GM18499 (cell line): ENCODE results near the gene DENND1C.

Source experiments
- ATAC-seq: cut with Tn5 transposase; IDR thresholded peaks from one replicate; pipeline ENCODE4 v1.9.1; 2021; ENCODE audit warnings: moderate number of reproducible peaks; ENCODE audit not compliant: insufficient read depth, unreplicated experiment

DENND1C gene

DNA sequence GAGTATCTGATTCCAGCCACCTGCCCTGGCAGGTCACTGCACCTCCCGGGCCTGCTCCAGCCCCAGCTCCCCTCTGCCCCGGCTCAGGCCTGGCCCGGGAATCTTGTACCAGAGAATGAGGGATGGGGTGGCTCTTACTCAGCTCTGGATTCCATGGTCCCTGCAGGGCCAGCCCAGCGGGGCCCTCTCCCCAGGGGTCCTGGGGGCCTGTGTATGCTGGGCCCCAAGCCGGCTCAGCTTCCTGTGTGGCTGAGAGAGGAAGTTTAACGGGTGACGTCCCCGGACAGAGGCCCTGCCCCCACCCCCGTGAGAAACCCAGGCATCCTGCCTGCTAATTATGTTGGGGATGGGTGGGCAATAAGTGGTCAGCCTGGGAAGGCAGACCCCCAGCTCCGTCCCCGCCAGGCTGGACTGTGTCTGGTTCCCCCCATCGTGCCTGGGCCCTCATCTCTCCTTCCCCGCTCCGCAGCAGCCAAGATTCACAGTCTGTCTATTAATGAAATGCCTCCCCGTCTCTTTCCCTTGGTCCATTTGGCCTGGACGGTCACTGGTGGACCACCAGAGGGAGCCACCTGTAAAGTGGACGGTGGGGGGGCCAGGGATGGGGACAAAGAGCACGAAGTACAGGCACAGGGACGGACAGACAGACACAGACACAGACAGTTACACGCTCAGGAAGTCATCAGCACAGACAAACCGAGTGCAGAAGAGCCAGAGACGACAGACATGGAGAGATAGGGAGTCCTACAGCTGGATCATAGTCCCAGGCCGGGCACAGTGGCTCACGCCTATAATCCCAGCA lies at the start of gene DENND1C:
Gene DENND1C (minus strand): TSS at position 247 of the 802 bp plus-strand sequence. CDS start 92 bp downstream, at position 155.
- ATAC-seq: no peak

DNA sequence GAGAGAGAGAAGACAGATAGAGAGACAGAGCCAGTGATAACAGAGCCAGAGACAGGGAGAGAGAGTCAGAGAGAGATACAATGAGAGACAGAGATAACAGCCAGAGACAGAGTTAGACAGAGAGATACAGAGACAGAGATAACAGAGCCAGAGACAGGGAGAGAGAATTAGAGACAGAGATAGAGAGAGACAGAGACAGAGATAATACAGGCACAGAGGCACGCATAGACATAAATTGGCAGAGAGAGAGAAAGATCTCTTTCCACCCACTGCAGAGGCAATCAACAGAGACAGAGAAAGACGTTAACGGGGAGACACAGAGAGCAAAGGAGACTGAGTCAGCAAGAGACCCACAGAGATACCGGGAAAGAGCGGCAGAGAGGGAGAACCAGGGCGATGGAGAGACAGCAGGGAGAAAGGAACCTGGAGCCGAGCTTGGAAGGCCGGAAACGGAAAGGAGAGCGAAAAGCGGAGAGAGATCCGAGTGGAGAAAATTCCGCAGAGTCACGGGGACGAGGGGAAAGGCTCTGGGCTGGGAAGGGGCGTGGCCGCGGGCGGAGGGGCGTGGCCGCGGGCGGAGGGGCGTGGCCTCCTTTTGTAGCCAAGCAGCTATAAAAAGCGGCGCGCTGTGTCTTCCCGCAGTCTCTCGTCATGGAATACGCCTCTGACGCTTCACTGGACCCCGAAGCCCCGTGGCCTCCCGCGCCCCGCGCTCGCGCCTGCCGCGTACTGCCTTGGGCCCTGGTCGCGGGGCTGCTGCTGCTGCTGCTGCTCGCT lies 49.0 kb upstream of the DENND1C start, which contains the start of gene TNFSF9:
Gene TNFSF9 (plus strand): TSS at position 641 of the 777 bp plus-strand sequence. CDS start 11 bp downstream, at position 652.
- ATAC-seq: no peak

GRCh38 chr19:6529937-6530385 lies 48.4 kb upstream of the DENND1C start:
- ATAC-seq: no peak

GRCh38 chr19:6529351-6529750 lies 47.8 kb upstream of the DENND1C start:
- no peak for ATAC-seq

DNA sequence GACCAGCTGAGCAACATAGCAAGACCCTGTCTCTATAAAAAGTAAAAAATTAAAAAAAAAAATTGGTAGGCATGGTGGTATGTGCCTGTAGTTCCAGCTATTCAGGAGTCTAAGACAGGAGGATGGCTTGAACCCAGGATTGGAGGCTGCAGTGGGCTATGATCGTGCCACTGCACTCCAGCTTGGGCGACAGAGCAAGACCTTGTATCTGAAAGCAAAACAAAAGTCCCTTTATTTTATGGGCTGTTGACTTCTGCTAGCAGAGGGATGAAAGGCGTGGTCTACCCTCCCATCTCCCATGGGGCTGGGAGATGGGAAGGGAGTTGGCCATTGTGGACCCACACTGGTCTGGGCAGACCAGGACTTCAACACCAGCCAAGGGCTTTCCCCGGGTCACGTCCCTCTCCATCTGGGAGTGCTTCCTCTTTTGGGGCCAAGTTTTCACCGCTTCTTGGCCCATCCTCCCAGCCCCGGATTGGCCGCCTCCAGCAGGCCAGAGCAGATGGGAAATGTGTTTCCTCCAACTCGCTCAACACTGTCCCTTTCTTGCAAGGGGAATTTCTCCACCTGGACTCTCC lies 47.0 kb upstream of the DENND1C start:
- no peak for ATAC-seq

GRCh38 chr19:6527893-6528543 lies 46.4 kb upstream of the DENND1C start:
- peak; percentile 38 for ATAC-seq

- no peak for ATAC-seq
Observed at GRCh38 chr19:6524311-6524710, 42.7 kb upstream of the DENND1C start.

DNA sequence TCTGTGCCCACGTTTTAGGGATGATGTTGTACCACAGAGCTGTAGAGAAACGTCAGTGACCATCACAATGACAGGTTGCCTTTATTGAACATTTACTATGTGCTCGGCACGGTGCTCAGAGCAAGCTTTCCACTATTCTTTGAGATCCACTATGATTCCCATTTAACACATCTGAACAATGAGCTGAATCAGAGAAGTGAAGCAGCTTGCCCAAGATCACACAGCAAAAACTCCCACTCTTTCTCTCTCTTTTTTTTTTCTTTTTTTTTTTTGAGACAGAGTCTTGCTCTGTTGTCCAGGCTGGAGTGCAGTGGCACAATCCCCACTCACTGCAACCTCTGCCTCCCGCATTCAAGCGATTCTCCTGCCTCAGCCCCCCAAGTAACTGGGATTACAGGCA lies 41.1 kb upstream of the DENND1C start:
- no peak for ATAC-seq

DNA sequence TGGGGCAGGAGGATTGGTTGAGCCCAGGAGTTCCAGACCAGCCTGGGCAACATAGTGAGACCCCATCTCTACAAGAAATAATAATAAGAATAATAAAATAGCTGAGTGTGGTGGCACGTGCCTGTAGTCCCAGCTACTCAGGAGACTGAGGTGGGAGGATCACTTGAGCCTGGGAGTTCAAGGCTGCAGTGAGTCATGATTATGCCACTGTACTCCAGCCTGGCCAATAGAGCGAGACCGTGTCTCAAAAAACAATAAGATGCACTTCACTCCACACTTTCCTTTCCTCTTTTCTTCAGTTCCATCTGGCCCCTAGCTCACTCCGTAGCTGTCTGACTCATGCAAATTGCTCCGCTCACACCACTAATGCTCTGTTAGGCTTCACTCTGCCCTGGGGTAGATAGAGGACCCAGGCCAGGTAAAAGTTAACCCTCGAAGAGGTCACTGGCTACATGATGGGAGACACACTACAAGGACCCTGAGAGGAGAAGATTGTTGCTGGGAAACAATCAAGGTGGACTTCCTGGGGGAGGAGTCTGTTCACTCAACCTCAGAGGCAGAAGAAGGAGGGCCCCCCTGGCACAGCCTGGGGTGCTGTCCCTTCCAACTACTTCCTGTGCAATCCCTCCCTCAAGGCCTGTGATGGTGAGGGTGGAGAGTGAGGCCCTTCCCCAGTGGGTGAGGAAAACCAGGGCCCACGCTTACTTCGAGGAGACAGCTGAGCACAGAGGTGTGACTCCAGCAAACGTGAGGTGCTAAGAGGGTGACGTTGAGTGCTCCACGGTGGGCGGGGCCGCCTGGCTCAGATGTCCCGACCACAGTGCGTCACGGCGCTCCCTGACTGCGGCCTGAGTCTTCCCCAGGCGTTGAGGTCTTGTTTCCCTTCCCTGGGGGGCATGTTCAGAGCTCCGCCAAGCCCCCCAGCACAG lies 40.4 kb upstream of the DENND1C start:
- ATAC-seq: peak; percentile 38

DNA sequence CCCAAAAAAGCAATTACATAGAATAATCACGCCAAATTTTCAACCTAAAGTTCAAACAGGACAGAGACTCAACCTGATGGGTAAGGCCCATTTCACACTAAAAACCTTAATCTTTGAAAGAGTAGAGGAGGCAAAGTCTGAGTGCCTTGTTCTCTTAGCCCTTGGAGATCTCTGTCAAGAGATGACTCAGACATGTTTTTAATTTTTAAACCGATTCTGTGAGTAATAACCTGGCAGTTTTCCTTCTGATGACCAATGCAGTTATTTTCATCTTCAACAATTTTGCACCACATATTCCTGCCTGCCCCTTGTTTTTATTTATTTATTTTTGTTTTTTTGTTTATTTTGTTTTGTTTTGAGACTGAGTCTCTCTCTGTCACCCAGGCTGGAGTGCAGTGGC lies 37.7 kb upstream of the DENND1C start:
- no peak for ATAC-seq

DNA sequence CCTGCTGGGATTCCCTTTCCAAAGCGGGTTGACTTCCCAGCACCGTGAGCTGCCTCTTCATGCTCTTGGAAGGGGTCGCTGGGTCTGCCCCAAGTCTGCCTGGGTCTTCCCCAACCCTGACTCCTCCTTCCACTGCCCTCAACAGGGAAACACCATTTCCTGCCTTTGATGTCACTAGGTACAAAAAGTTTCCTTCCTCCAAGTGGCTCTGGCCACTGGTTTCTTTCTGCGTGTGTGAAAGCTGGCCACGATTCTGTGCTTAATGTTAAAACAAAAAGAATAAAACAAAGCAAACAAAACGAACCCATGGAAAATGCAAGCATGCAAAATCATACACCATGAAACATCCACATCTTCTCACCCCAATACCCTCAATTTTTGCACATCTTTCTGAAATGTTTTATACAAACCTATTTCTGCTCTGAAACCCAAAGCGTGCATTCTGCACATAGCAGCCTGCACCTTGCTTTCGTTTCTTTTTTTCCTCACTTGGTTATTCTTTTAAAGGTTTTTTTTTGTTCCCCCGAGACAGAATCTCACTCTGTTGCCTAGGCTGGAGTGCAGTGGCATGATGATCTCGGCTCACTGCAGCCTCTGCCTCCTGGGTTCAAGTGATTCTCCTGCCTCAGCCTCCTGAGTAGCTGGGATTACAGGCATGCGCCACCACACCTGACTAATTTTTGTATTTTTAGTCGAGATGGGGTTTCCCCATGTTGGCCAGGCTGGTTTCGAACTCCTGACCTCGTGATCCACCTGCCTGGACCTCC lies 36.7 kb upstream of the DENND1C start:
- ATAC-seq: no peak

DNA sequence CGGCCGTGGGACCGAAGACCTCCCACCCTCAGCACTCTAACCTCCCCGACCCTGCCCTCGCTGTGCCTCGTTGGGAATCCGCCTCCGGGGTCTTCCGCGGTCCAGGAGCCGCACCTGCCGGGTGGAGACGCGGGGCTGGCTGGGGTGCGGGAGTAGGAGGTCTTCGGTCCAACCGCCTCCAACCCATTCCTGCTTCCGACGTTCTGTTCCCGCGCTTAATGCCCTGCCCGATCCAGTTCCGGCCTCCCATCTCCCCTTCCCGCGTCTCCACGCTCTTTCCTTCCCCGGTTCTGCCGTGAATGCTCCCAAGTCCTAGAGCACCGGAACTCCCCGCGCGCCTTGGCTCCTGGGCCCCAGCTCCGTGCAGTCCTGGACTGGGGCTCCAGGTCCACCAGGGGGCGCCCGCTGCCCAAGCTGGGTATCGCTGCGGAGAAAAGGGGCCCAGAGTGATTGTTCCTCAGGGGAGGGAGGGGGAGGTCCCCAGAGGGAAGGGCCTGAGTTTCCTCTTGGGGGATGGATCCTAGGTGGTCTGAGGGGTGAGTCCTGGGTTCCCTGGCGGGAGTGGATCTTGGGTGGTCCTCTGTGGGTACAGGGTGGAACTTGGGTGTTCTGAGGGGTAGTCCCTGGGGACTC lies 35.2 kb upstream of the DENND1C start:
- no peak for ATAC-seq

- no peak for ATAC-seq
Observed at GRCh38 chr19:6516018-6516658, 34.6 kb upstream of the DENND1C start.

- ATAC-seq: no peak
Observed at GRCh38 chr19:6514926-6515544, 33.4 kb upstream of the DENND1C start.

- no peak for ATAC-seq
Observed at GRCh38 chr19:6514089-6514488, 32.5 kb upstream of the DENND1C start.

- ATAC-seq: no peak
Observed at GRCh38 chr19:6510618-6511017, 29.0 kb upstream of the DENND1C start.
